HG02870 (cell line): ENCODE results near the gene CBFA2T3.

Source experiments
- ATAC-seq: cut with Tn5 transposase; IDR thresholded peaks from one replicate; pipeline ENCODE4 v1.9.1; 2021; ENCODE audit warnings: mild to moderate bottlenecking, moderate library complexity; ENCODE audit not compliant: unreplicated experiment

Gene CBFA2T3

GRCh38 chr16:88844419-88845036 is 132.5 kb downstream of the CBFA2T3 start:
- ATAC-seq: no peak

GRCh38 chr16:88843256-88843655 is 133.8 kb downstream of the CBFA2T3 start:
- ATAC-seq: no peak

GRCh38 chr16:88842806-88843205 is 134.2 kb downstream of the CBFA2T3 start:
- no peak for ATAC-seq

- ATAC-seq: no peak
Observed at GRCh38 chr16:88842308-88842756, 134.7 kb downstream of the CBFA2T3 start.

GRCh38 chr16:88841521-88842307 is 135.3 kb downstream of the CBFA2T3 start:
- no peak for ATAC-seq

GRCh38 chr16:88840600-88841215 is 136.3 kb downstream of the CBFA2T3 start:
- no peak for ATAC-seq

- no peak for ATAC-seq
Observed at GRCh38 chr16:88839745-88840599, 137.0 kb downstream of the CBFA2T3 start.

GRCh38 chr16:88839026-88839529 is 137.9 kb downstream of the CBFA2T3 start:
- no peak for ATAC-seq

GRCh38 chr16:88838566-88838965 is 138.4 kb downstream of the CBFA2T3 start:
- ATAC-seq: no peak

GRCh38 chr16:88837806-88838205 is 139.2 kb downstream of the CBFA2T3 start:
- no peak for ATAC-seq

GRCh38 chr16:88836791-88837190 is 140.2 kb downstream of the CBFA2T3 start:
- ATAC-seq: no peak

- no peak for ATAC-seq
Observed at GRCh38 chr16:88835818-88836217, 141.2 kb downstream of the CBFA2T3 start.

- ATAC-seq: no peak
Observed at GRCh38 chr16:88835383-88835782, 141.6 kb downstream of the CBFA2T3 start.

GRCh38 chr16:88834670-88835069 is 142.3 kb downstream of the CBFA2T3 start:
- ATAC-seq: no peak

GRCh38 chr16:88833086-88833485 is 143.9 kb downstream of the CBFA2T3 start:
- no peak for ATAC-seq

- ATAC-seq: no peak
Observed at GRCh38 chr16:88831838-88832237, 145.2 kb downstream of the CBFA2T3 start.

- no peak for ATAC-seq
Observed at GRCh38 chr16:88830783-88831182, 146.2 kb downstream of the CBFA2T3 start.

- ATAC-seq: no peak
Observed at GRCh38 chr16:88830258-88830657, 146.7 kb downstream of the CBFA2T3 start.

- no peak for ATAC-seq
Observed at GRCh38 chr16:88828711-88829110, 148.3 kb downstream of the CBFA2T3 start.

GRCh38 chr16:88827727-88828126 is 149.3 kb downstream of the CBFA2T3 start:
- ATAC-seq: no peak
